Hepatocyte (in vitro differentiated cells): ENCODE measurements around the gene KIRREL3. TPM values are rescaled to one million over a fixed set of nuclear protein-coding genes. Genes with fewer than 3 reads are reported as not detected.

ENCODE experiments used
- DNase-seq: peaks from one replicate; pipeline ENCODE4 v3.0.0-alpha.2; 2016; ENCODE audit warnings: low spot score
- H2AFZ ChIP-seq: fragments of 200-600 bp; sonication (generic); 2 replicates; pipeline ENCODE4 v1.6.0; 2016; ENCODE audit warnings: antibody characterized with exemption, mild to moderate bottlenecking
- H3K27ac ChIP-seq: fragments of 200-600 bp; sonication (generic); 2 replicates; pipeline ENCODE4 v1.5.1; 2016; ENCODE audit warnings: mild to moderate bottlenecking
- H3K27me3 ChIP-seq: fragments of 200-600 bp; sonication (generic); 2 replicates; pipeline ENCODE4 v1.6.1; 2016
- H3K36me3 ChIP-seq: fragments of 200-600 bp; sonication (generic); replicated peaks from 2 replicates; pipeline ENCODE4 v1.5.1; 2016; ENCODE audit warnings: low read depth; ENCODE audit not compliant: insufficient read depth
- H3K4me1 ChIP-seq: fragments of 200-600 bp; sonication (generic); 2 replicates; pipeline ENCODE4 v1.5.1; 2016; ENCODE audit warnings: mild to moderate bottlenecking, moderate library complexity; ENCODE audit not compliant: insufficient read depth
- H3K4me2 ChIP-seq: fragments of 200-600 bp; sonication (generic); 2 replicates; pipeline ENCODE4 v1.6.0; 2016
- H3K4me3 ChIP-seq: fragments of 200-600 bp; sonication (generic); 2 replicates; pipeline ENCODE4 v1.5.1; 2016; ENCODE audit warnings: mild to moderate bottlenecking
- H3K79me2 ChIP-seq: fragments of 200-600 bp; sonication (generic); 2 replicates; pipeline ENCODE4 v1.6.0; 2017; ENCODE audit warnings: mild to moderate bottlenecking
- H3K9me2 ChIP-seq: fragments of 200-600 bp; sonication (generic); replicated peaks from 2 replicates; pipeline ENCODE4 v1.6.0; 2017; ENCODE audit warnings: mild to moderate bottlenecking; ENCODE audit not compliant: insufficient read depth
- H3K9me3 ChIP-seq: fragments of 200-600 bp; sonication (generic); 2 replicates; pipeline ENCODE4 v1.5.1; 2016; ENCODE audit warnings: low read depth, mild to moderate bottlenecking
- H4K20me1 ChIP-seq: fragments of 200-600 bp; sonication (generic); 2 replicates; pipeline ENCODE4 v1.6.0; 2016; ENCODE audit warnings: mild to moderate bottlenecking; ENCODE audit not compliant: insufficient read depth, poor library complexity, severe bottlenecking
- CTCF ChIP-seq: fragments of 200-600 bp; sonication (generic); IDR thresholded peaks from 2 replicates; pipeline ENCODE4 v1.5.1; 2016; ENCODE audit warnings: antibody characterized with exemption, mild to moderate bottlenecking; ENCODE audit not compliant: poor library complexity
- EZH2 ChIP-seq: fragments of 200-600 bp; sonication (generic); IDR thresholded peaks from 2 replicates; pipeline ENCODE4 v1.6.1; 2016; ENCODE audit warnings: antibody characterized with exemption, mild to moderate bottlenecking, borderline replicate concordance
- EZH2phosphoT487 ChIP-seq: fragments of 200-600 bp; sonication (generic); IDR thresholded peaks from one replicate; pipeline ENCODE4 v1.6.1; 2018; ENCODE audit warnings: antibody characterized with exemption, mild to moderate bottlenecking, low read depth, moderate library complexity; ENCODE audit not compliant: unreplicated experiment, severe bottlenecking
- WGBS: methylation state at CpG from one replicate; pipeline ENCODE4 v1.1.6; 2016; ENCODE audit warnings: low lambda C conversion rate; ENCODE audit errors: missing lambda C conversion rate; 5-methylcytosine and 5-hydroxymethylcytosine counted together
- polyA plus RNA-seq: library from polyadenylated mRNA; unstranded; fragments of >200 nt; fragmentation: Nextera tagmentation; extraction: Ambion mirVana; gene quantifications from 2 replicates; pipeline ENCODE4 v1.2.1, GENCODE V29; 2016
- total RNA-seq: library from RNA; depleted of rRNA; stranded (reverse); fragments of >200 nt; gene quantifications from 2 replicates; pipeline ENCODE4 v1.2.3, GENCODE V29; 2014

Gene KIRREL3
- total and polyA plus RNA-seq, 2 experiments from 2014 or later: 0.33 to 0.86 TPM

GRCh38 chr11:126515501-126515900 lies 485.1 kb downstream of the KIRREL3 start:
- Histone ChIP-seq H2AFZ (no peak overlapping the region), H4K20me1 (no peaks in the 10 kb centered on the region), H3K4me2 (no peak overlapping the region), H3K36me3 (no peaks in the 10 kb centered on the region), H3K79me2 (no peaks in the 10 kb centered on the region), H3K27ac (no peak overlapping the region), H3K9me3 (no peaks in the 10 kb centered on the region), H3K9me2 (no peaks in the 10 kb centered on the region), H3K27me3 (peaks cover 3% of the 10 kb centered on the region), H3K4me1 (no peaks in the 10 kb centered on the region), H3K4me3 (no peak overlapping the region)
- TF ChIP-seq EZH2phosphoT487 (no peak), EZH2 (no peak), CTCF (no peak)
- DNase-seq: no peak
- 92% methylated on average over 5 of the region's 5 CpGs for WGBS

DNA sequence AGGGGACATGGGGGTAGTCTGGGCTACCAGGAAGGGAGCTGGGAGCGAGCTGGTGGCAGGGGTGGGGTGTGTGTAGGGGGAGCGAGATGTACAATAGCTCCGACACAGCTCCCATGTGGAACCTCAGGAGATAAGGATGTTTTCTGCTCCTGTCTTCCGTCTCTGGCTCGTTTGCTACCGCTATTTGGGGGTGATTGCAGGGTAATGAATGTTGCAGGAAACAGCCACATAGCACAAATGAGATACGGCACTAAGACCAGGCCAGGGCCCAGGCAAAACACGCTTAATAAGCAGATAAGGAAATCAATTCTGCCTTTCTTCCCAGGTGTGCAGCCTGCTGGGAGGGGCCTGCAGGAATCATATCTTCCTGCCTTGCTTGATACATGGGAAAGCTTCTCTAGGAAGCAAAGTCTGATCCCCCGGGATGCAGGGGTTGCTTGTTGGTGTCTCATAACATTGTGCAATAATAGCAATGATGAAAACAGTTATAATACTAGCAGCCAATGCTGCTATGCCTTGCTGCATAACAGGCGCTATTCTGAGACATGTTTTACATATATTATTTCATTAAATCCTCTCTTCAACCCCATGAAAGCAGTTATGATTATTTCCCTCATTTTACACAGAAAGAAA lies 486.4 kb downstream of the KIRREL3 start:
- Histone ChIP-seq H3K9me2 (no peaks in the 10 kb centered on the region), H3K9me3 (no peaks in the 10 kb centered on the region), H3K36me3 (no peaks in the 10 kb centered on the region), H3K4me3 (no peak overlapping the region), H2AFZ (no peak overlapping the region), H3K4me1 (no peaks in the 10 kb centered on the region), H3K27me3 (peaks cover 6% of the 10 kb centered on the region), H3K4me2 (no peak overlapping the region), H3K27ac (no peak overlapping the region), H4K20me1 (no peaks in the 10 kb centered on the region), H3K79me2 (no peaks in the 10 kb centered on the region)
- 67% methylated on average over 10 of the region's 10 CpGs for WGBS
- DNase-seq: no peak
- TF ChIP-seq EZH2phosphoT487: no peak
- no peak for TF ChIP-seq CTCF
- no peak for TF ChIP-seq EZH2

DNA sequence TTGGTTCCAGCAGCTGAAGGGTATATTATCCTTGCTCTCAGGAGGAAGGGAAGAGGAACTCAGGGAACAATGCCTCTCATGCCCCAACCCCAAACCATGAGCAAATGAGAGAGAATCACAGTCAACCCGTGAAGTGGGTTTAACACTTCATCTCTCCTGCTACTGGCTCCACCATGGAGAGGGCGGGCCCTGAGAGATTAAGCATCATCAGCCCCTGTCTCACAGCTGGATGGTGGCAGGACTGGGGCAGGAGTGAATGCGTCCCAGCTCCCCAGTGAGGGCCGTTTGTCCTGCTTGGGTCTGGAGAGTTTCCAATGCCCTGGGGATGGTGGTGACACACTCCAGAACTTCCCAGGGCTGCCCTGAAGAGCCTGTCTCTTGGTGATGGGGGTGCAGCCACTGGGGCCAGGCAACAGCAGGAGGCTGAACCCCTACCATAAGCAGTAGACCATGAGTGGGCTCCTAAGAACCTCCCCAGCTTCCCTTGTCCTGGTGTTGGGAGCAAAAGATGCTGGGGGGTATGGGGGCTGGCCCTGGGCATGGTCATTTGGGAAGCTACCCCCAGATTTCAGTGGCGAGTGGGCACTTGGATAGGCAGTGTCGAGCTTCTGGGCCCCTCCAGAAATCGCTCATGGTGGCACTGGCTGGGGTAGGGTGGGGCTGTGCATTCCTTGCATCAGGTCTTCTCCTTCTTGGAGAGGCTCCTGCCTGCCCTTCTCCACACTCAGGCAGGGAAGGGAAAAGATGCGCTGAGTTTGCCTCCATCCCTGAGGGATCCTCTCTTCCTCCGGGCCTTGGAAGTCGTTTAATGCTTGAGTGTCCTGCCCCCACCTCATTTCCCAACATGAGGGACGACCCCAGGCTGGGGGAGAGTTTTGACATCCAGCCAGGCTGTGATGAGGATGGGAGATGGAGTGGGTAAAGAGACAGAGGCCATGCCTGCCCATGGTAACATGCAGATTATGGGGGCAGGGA lies 487.5 kb downstream of the KIRREL3 start:
- H3K4me3 ChIP-seq: no peak overlapping the region
- H3K9me2 ChIP-seq: no peaks in the 10 kb centered on the region
- no peaks in the 10 kb centered on the region for H3K79me2 ChIP-seq
- no peaks in the 10 kb centered on the region for H3K4me1 ChIP-seq
- H3K27ac ChIP-seq: no peak overlapping the region
- H3K36me3 ChIP-seq: no peaks in the 10 kb centered on the region
- WGBS: 78% methylated on average over 11 of the region's 11 CpGs
- no peak overlapping the region for H3K4me2 ChIP-seq
- H3K27me3 ChIP-seq: peaks cover 9% of the 10 kb centered on the region
- H2AFZ ChIP-seq: no peak overlapping the region
- no peaks in the 10 kb centered on the region for H3K9me3 ChIP-seq
- no peak for DNase-seq
- H4K20me1 ChIP-seq: no peaks in the 10 kb centered on the region
- TF ChIP-seq CTCF (no peak), EZH2 (no peak), EZH2phosphoT487 (no peak)
